DOHH2 (cell line): ENCODE data around the gene CCDC69.

Experiments used
- H3F3A ChIP-seq: fragments of 200-600 bp; sonication (generic), shearing (Covaris generic); 2 replicates; pipeline ENCODE4 v1.6.0; 2016; ENCODE audit warnings: antibody characterized with exemption, mild to moderate bottlenecking; ENCODE audit not compliant: control insufficient read depth, insufficient read depth
- H3K27ac ChIP-seq: fragments of 200-600 bp; sonication (generic); 2 replicates; pipeline ENCODE4 v1.5.1; 2014; ENCODE audit warnings: low read depth, mild to moderate bottlenecking, low read length, moderate library complexity
- H3K27me3 ChIP-seq: fragments of 200-600 bp; sonication (generic); 2 replicates; pipeline ENCODE4 v1.6.1; 2014; ENCODE audit warnings: mild to moderate bottlenecking, low read length, mixed read lengths; ENCODE audit not compliant: control insufficient read depth
- H3K36me3 ChIP-seq: fragments of 200-600 bp; sonication (generic); 2 replicates; pipeline ENCODE4 v1.6.1; 2014; ENCODE audit warnings: mild to moderate bottlenecking, low read length, moderate library complexity, mixed read lengths; ENCODE audit not compliant: control insufficient read depth
- H3K4me1 ChIP-seq: fragments of 200-600 bp; sonication (generic); 2 replicates; pipeline ENCODE4 v1.6.1; 2014; ENCODE audit warnings: mild to moderate bottlenecking, low read length, mixed read lengths; ENCODE audit not compliant: control insufficient read depth
- H3K4me2 ChIP-seq: fragments of 200-600 bp; sonication (generic); 2 replicates; pipeline ENCODE4 v1.6.0; 2014; ENCODE audit warnings: mild to moderate bottlenecking, low read length, moderate library complexity
- H3K4me3 ChIP-seq: fragments of 200-600 bp; sonication (generic); 2 replicates; pipeline ENCODE4 v1.5.1; 2014; ENCODE audit warnings: mild to moderate bottlenecking, low read length, mixed read lengths
- H3K79me2 ChIP-seq: fragments of 200-600 bp; sonication (generic); 2 replicates; pipeline ENCODE4 v1.6.1; 2014; ENCODE audit warnings: mild to moderate bottlenecking, low read length, mixed read lengths; ENCODE audit not compliant: control insufficient read depth
- H3K9me2 ChIP-seq: fragments of 200-600 bp; sonication (generic); replicated peaks from 2 replicates; pipeline ENCODE4 v1.6.1; 2014; ENCODE audit warnings: mild to moderate bottlenecking, low read length, mixed read lengths; ENCODE audit not compliant: control insufficient read depth
- H3K9me3 ChIP-seq: fragments of 200-600 bp; sonication (generic); 2 replicates; pipeline ENCODE4 v1.6.1; 2014; ENCODE audit warnings: antibody characterized with exemption, low read length, mixed read lengths; ENCODE audit not compliant: control insufficient read depth, insufficient read depth
- H4K20me1 ChIP-seq: fragments of 200-600 bp; sonication (generic); 2 replicates; pipeline ENCODE4 v1.6.0; 2014; ENCODE audit warnings: low read depth, mild to moderate bottlenecking, antibody characterized with exemption, low read length, moderate library complexity; ENCODE audit not compliant: control insufficient read depth, insufficient read depth
- EZH2phosphoT487 ChIP-seq: fragments of 200-600 bp; sonication (generic); IDR thresholded peaks from 2 replicates; pipeline ENCODE4 v1.6.1; 2017; ENCODE audit warnings: borderline replicate concordance, mild to moderate bottlenecking, antibody characterized with exemption, low read length, moderate library complexity, mixed read lengths
- TF ChIP-seq, protein P1 (sequence below): fragments of 200-600 bp; sonication (generic); IDR thresholded peaks from one replicate; pipeline ENCODE4 v1.5.1; 2014; ENCODE audit warnings: antibody characterized with exemption, mild to moderate bottlenecking, low read depth, low read length; ENCODE audit not compliant: poor library complexity, severe bottlenecking

The CCDC69 gene

DNA sequence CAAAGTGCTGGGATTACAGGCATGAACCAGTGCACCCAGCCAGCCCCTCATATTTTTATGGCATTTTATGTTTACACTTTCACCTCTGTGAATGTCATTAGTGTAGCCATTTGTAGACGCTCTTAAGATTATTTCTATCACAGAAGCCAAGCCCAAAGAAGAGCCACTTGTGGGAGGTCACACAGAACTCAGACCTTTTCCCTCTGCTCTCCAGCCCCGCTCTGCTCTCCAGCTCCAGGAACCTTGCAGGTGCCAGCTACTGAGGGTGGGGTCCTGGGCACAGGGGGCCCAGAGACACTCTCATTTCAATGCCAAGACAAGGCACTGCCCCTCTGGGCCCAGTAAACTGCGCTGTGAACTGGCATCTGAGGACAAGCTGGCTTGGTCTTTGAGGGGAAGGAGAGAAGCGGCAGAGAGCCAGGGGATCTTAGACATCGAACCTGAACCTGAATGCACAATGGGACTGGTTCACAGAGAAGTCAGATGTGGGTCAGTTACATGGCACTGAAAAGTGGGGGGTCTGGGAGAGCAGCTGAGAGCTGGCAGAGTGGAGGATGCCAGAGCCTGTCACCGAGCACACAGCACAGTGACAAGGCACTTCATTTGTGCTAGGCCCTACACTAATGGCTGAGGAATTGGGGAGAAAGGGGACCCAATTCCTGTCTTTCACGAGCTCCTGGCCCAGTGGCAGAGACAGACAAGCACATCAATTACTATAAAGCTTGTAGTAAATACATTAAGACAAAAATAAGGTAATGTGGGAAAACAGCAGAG lies 83.0 kb downstream of the CCDC69 start:
- no peaks in the 10 kb centered on the region for H3F3A ChIP-seq
- no peaks in the 10 kb centered on the region for H3K36me3 ChIP-seq
- H3K27ac ChIP-seq, result no peak overlapping the region
- no peaks in the 10 kb centered on the region for H3K9me3 ChIP-seq
- peaks cover 11% of the 10 kb centered on the region for H3K4me1 ChIP-seq
- H3K9me2 ChIP-seq, result no peaks in the 10 kb centered on the region
- H4K20me1 ChIP-seq, result no peaks in the 10 kb centered on the region
- no peak overlapping the region for H3K4me3 ChIP-seq
- H3K27me3 ChIP-seq, result peaks cover 7% of the 10 kb centered on the region
- no peak overlapping the region for H3K4me2 ChIP-seq
- TF ChIP-seq EZH2phosphoT487, result no peak
- TF ChIP-seq, protein P1, sequence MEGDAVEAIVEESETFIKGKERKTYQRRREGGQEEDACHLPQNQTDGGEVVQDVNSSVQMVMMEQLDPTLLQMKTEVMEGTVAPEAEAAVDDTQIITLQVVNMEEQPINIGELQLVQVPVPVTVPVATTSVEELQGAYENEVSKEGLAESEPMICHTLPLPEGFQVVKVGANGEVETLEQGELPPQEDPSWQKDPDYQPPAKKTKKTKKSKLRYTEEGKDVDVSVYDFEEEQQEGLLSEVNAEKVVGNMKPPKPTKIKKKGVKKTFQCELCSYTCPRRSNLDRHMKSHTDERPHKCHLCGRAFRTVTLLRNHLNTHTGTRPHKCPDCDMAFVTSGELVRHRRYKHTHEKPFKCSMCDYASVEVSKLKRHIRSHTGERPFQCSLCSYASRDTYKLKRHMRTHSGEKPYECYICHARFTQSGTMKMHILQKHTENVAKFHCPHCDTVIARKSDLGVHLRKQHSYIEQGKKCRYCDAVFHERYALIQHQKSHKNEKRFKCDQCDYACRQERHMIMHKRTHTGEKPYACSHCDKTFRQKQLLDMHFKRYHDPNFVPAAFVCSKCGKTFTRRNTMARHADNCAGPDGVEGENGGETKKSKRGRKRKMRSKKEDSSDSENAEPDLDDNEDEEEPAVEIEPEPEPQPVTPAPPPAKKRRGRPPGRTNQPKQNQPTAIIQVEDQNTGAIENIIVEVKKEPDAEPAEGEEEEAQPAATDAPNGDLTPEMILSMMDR, result no peak
- H3K79me2 ChIP-seq, result no peaks in the 10 kb centered on the region

- Histone ChIP-seq H3K9me2 (no peaks in the 10 kb centered on the region), H3K4me2 (no peak overlapping the region), H3K27ac (no peak overlapping the region)
These were observed 84.2 kb downstream of the CCDC69 start for GRCh38 chr5:151139646-151140045.

DNA sequence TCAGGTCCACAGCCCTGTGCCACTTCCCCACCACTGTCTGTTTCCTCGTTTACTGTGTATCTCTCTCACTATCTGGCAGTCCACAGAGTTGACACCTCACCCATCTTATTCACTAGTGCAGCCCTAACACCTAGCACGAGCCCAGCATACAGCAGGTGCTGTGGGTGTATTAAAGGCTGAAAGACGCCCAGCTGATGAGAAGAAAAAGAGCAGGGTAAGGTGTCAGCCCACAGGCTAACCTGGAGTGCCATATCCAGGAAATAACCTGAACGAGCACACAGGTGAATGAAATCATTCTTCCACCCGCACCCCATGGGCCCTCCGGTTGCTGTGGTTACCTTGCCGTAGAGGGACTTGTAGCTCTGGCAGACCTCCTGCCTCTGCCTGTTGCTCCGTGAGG lies 84.9 kb downstream of the CCDC69 start:
- Histone ChIP-seq H3K27me3 (peaks cover 7% of the 10 kb centered on the region), H3K9me2 (no peaks in the 10 kb centered on the region), H3K4me3 (no peak overlapping the region), H3K36me3 (no peaks in the 10 kb centered on the region), H3K4me2 (no peak overlapping the region), H3F3A (no peaks in the 10 kb centered on the region), H3K9me3 (no peaks in the 10 kb centered on the region), H3K79me2 (no peaks in the 10 kb centered on the region), H4K20me1 (no peaks in the 10 kb centered on the region), H3K27ac (no peak overlapping the region), H3K4me1 (peaks cover 22% of the 10 kb centered on the region)
- TF ChIP-seq, protein P1, result no peak
- no peak for TF ChIP-seq EZH2phosphoT487

More at GRCh38 chr5:151139646-151140045, 84.2 kb downstream of the CCDC69 start:
- Histone ChIP-seq H3F3A (no peaks in the 10 kb centered on the region), H3K27me3 (peaks cover 7% of the 10 kb centered on the region), H3K79me2 (no peaks in the 10 kb centered on the region), H3K9me3 (no peaks in the 10 kb centered on the region), H3K36me3 (no peaks in the 10 kb centered on the region), H4K20me1 (no peaks in the 10 kb centered on the region), H3K4me3 (no peak overlapping the region), H3K4me1 (peaks cover 15% of the 10 kb centered on the region)
- TF ChIP-seq EZH2phosphoT487, result no peak
- TF ChIP-seq, protein P1, result no peak
